GM13976 (cell line): ENCODE measurements around the gene MAOB.

Experiments
- DNase-seq: peaks from one replicate; pipeline ENCODE4 v3.0.0; 2012; ENCODE audit warnings: low spot score
- CTCF ChIP-seq: IDR thresholded peaks from 2 replicates; pipeline ENCODE4 v1.5.1; 2012; ENCODE audit warnings: borderline replicate concordance, mild to moderate bottlenecking; ENCODE audit not compliant: insufficient read depth; ENCODE audit errors: extremely low read depth, missing control alignments, control extremely low read depth
- in situ Hi-C: fragments of 300-500 bp; cut with MboI; formaldehyde crosslinking; loops from one replicate; pipeline ENCODE4 v1.12.0; 2022; ENCODE audit warnings: low sequenced_read_pairs, mixed read lengths, inconsistent platforms; ENCODE audit not compliant: unreplicated experiment

MAOB gene

GRCh38 chrX:43892336-43892870 is 10.2 kb upstream of the MAOB start:
- no peak for DNase-seq
- in situ Hi-C loops = no loop called here
- no peak for TF ChIP-seq CTCF

GRCh38 chrX:43885617-43886016 is 3.4 kb upstream of the MAOB start:
- in situ Hi-C loops = no loop called here
- TF ChIP-seq CTCF = no peak
- no peak for DNase-seq

GRCh38 chrX:43881410-43882293 is 598 bp downstream of the MAOB start:
- in situ Hi-C loops = no loop called here
- no peak for TF ChIP-seq CTCF
- no peak for DNase-seq

GRCh38 chrX:43880425-43880824 is 1.8 kb downstream of the MAOB start:
- in situ Hi-C loops = no loop called here
- no peak for DNase-seq
- TF ChIP-seq CTCF = no peak

- no peak for TF ChIP-seq CTCF
These were observed 3.2 kb downstream of the MAOB start for GRCh38 chrX:43878906-43879526.

GRCh38 chrX:43876680-43877079 is 5.6 kb downstream of the MAOB start:
- DNase-seq = no peak
- in situ Hi-C loops = no loop called here
- no peak for TF ChIP-seq CTCF

More at GRCh38 chrX:43878906-43879526, 3.2 kb downstream of the MAOB start:
- no peak for DNase-seq
- in situ Hi-C loops = no loop called here
